Common myeloid progenitor, CD34-positive (primary cell): ENCODE data around the gene MTFMT.
"Not testable (repeated sequence)": the region's sequence is repeated elsewhere in the genome, so short reads cannot be mapped to it uniquely, and the experiment has no call there.

Experiments used
- CTCF ChIA-PET: fragments of 350-600 bp; sonication (Branson Sonifier 250); formaldehyde crosslinking; loops from one replicate; lab custom pipeline; 2021; ENCODE audit warnings: antibody characterized with exemption; lab: Charles Lee
- POLR2A ChIA-PET: fragments of 350-600 bp; sonication (Branson Sonifier 250); formaldehyde crosslinking; loops from one replicate; lab custom pipeline; 2021; ENCODE audit warnings: antibody characterized with exemption; lab: Charles Lee
- DNase-seq, 3 donors: peaks; one replicate each; pipeline versions ENCODE4 v3.0.0 to v3.0.0-alpha.2; 2013
- H3K27ac ChIP-seq, 2 experiments: 1 replicate in 1 of 2; 2 replicates in 1 of 2; pipeline ENCODE4 v1.7.0; 2013; ENCODE audit warnings: inconsistent platforms in 2 of 2, low read length in 2 of 2, mild to moderate bottlenecking in 2 of 2, low read depth in 1 of 2, moderate library complexity in 1 of 2; ENCODE audit not compliant: severe bottlenecking in 2 of 2, insufficient read depth in 1 of 2, poor library complexity in 1 of 2
- H3K27me3 ChIP-seq, 5 experiments: replicated peaks in 2 of 5; 1 replicate in 3 of 5; 2 replicates in 2 of 5; pipeline versions ENCODE4 v1.6.1 to v1.7.0; 2013; ENCODE audit warnings: low read length in 4 of 5, mild to moderate bottlenecking in 2 of 5, moderate library complexity in 2 of 5, inconsistent platforms in 1 of 5; ENCODE audit not compliant: insufficient read depth in 5 of 5, control insufficient read depth in 4 of 5
- H3K36me3 ChIP-seq, 4 experiments: 1 replicate in 2 of 4; 2 replicates in 2 of 4; pipeline versions ENCODE4 v1.6.1 to v1.7.0; 2013; ENCODE audit warnings: low read length in 3 of 4, control low read depth in 1 of 4, mild to moderate bottlenecking in 1 of 4; ENCODE audit not compliant: control insufficient read depth in 4 of 4, insufficient read depth in 4 of 4
- H3K4me1 ChIP-seq, 4 experiments: 1 replicate in 3 of 4; 2 replicates in 1 of 4; pipeline versions ENCODE4 v1.6.1 to v1.7.1; 2013; ENCODE audit warnings: low read length in 3 of 4, mild to moderate bottlenecking in 3 of 4, control low read depth in 1 of 4, inconsistent platforms in 1 of 4, moderate library complexity in 1 of 4; ENCODE audit not compliant: control insufficient read depth in 4 of 4, insufficient read depth in 4 of 4; ENCODE audit errors: control extremely low read depth in 1 of 4
- H3K4me3 ChIP-seq, 7 experiments: 1 replicate in 4 of 7; 2 replicates in 3 of 7; pipeline versions ENCODE4 v1.5.1 to v1.7.0; 2013; ENCODE audit warnings: mild to moderate bottlenecking in 7 of 7, low read length in 6 of 7, moderate library complexity in 6 of 7, inconsistent platforms in 2 of 7, low read depth in 2 of 7, control low read depth in 1 of 7; ENCODE audit not compliant: insufficient read depth in 4 of 7, control insufficient read depth in 1 of 7; ENCODE audit errors: extremely low read depth in 1 of 7
- H3K9me3 ChIP-seq, 5 experiments: 1 replicate in 4 of 5; 2 replicates in 1 of 5; pipeline versions ENCODE4 v1.6.1 to v1.7.1; 2013; ENCODE audit warnings: low read length in 4 of 5, mild to moderate bottlenecking in 2 of 5, inconsistent platforms in 1 of 5, low read depth in 1 of 5, moderate library complexity in 1 of 5; ENCODE audit not compliant: control insufficient read depth in 4 of 5, insufficient read depth in 2 of 5; ENCODE audit errors: control extremely low read depth in 1 of 5
- WGBS: methylation state at CpG from one replicate; pipeline ENCODE4 v1.1.5; 2013; ENCODE audit not compliant: insufficient coverage; 5-methylcytosine and 5-hydroxymethylcytosine counted together

The MTFMT gene

DNA sequence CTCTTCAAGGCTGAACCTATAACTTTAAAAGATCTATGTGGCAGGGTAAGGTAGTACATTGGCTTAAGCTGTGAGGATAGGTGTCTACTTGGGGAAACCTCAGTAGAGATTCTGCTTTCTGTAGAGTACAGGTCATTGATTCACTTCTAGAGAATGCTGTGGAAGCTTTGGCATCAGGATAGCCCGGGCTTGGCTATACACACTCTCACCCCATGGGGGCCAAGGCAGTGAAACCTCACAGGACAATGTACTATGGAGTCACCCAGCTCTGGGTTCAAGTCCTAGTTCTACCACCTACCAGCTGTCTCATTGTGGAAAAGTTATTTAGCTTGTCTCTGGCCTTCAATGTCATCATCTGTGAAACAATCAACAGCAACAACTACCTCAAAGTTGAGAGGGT, 9.0 kb downstream of the MTFMT start:
- no peaks in the 10 kb centered on the region for H3K9me3 ChIP-seq
- H3K4me3 ChIP-seq: no peak overlapping the region
- H3K27ac ChIP-seq: no peak overlapping the region
- H3K4me1 ChIP-seq: no peaks in the 10 kb centered on the region
- peaks cover 23 to 56% (median 42%) of the 10 kb centered on the region in 4 experiments for H3K36me3 ChIP-seq
- WGBS: 100% methylated on average over 1 of the region's 1 CpG
- no peaks in the 10 kb centered on the region for H3K27me3 ChIP-seq
- no peak for DNase-seq
- CTCF ChIA-PET: interaction anchor here (1.0 to 1.2 kb wide), 2 partner anchors 24 to 36 kb away, joined by 3 to 4 read pairs; no protein-coding TSS in a partner anchor
- POLR2A ChIA-PET: no interaction called here

DNA sequence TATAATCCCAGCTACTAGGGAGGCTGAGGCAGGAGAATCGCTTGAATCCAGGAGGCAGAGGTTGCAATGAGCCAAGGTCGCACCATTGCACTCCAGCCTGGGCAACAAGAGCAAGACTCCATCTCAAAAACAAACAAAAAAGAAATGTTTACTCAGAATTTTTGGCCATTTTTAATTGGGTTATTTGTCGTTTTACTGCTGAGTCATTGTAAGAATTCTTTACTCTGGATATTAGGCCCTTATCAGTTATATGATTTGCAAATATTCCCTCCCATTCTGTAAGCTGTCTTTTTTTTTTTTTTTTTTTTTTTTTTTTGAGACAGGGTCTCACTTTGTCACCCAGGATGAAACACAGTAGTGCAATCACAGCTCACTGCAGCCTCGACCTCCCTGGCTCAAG, 18.2 kb downstream of the MTFMT start:
- POLR2A ChIA-PET, H3K4me3 ChIP-seq, H3K27me3 ChIP-seq, H3K27ac ChIP-seq, DNase-seq: not testable (repeated sequence)
- H3K36me3 ChIP-seq: peaks cover 18 to 30% (median 24%) of the 10 kb centered on the region in 4 experiments
- WGBS: 50% methylated on average over 2 of the region's 4 CpGs
- CTCF ChIA-PET: interaction anchor here (0.8 to 1.8 kb wide), 3 partner anchors 23 to 53 kb away, joined by 3 read pairs; no protein-coding TSS in a partner anchor
- H3K4me1 ChIP-seq: peaks cover 0 to 15% (median 3%) of the 10 kb centered on the region in 4 experiments
- H3K9me3 ChIP-seq: peaks cover 3 to 14% (median 8%) of the 10 kb centered on the region in 5 experiments

DNA sequence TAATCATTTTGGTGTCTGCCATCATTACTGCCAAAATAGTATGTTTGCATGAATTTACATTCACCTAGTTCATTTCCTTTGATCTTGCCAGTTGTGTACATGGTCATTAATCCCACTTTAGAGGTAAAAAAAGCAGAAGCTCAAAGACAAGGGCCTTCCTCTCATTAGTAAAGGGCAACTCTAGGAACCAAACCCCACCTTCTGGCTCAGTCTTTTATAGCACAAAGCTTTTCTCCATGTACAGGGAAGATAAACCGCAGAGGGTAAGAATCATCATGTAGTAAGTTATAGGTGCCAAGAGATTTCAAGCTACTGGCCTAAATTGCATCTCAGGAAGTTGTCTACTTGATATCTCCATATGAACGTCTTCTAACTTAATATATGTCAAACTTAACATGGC, 20.5 kb downstream of the MTFMT start:
- Histone ChIP-seq H3K27me3 (no peaks in the 10 kb centered on the region), H3K36me3 (peaks cover 9 to 22% (median 12%) of the 10 kb centered on the region in 4 experiments), H3K4me3 (no peak overlapping the region), H3K9me3 (peaks cover 2 to 12% (median 7%) of the 10 kb centered on the region in 5 experiments), H3K4me1 (peaks cover 0 to 15% (median 3%) of the 10 kb centered on the region in 4 experiments), H3K27ac (no peak overlapping the region)
- ChIA-PET POLR2A (interaction anchor here (1.0 kb wide), 1 partner anchor 23 kb away, joined by 3 read pairs; no protein-coding TSS in a partner anchor), CTCF (interaction anchor here (0.7 to 2.5 kb wide), 17 partner anchors 9 to 324 kb away, joined by 3 to 16 read pairs (median 3); partner anchors contain the start of gene SLC51B)
- DNase-seq: peak; percentile 52 to 74 (median 73)
- 29% methylated on average over 1 of the region's 2 CpGs for WGBS

DNA sequence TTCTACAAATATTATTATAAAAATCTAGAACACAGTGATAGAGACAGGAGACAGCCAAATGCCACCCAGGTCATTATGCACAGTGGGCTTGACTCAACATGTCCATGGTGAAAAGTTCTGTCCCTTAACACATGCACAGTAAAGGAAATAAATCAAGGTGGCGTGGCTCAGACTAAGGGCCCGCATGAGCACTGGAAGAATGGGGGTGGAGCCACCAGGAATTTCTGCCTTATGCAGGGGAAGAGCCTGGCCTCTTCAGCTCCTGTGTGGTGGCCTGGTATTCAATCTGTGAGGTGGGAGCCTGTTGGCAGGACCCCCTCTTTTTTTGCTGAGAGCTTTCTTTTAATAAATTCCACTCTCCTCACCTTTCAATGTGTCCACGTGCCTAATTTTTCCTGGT, 22.6 kb downstream of the MTFMT start:
- POLR2A ChIA-PET: no interaction called here
- Histone ChIP-seq H3K9me3 (no peaks in the 10 kb centered on the region), H3K27me3 (no peaks in the 10 kb centered on the region), H3K27ac (no peak overlapping the region), H3K4me3 (no peak overlapping the region), H3K36me3 (peaks cover 0 to 12% (median 2%) of the 10 kb centered on the region in 4 experiments), H3K4me1 (peaks cover 0 to 15% (median 3%) of the 10 kb centered on the region in 4 experiments)
- WGBS: 95% methylated on average over 2 of the region's 3 CpGs
- CTCF ChIA-PET: no interaction called here
- no peak for DNase-seq

DNA sequence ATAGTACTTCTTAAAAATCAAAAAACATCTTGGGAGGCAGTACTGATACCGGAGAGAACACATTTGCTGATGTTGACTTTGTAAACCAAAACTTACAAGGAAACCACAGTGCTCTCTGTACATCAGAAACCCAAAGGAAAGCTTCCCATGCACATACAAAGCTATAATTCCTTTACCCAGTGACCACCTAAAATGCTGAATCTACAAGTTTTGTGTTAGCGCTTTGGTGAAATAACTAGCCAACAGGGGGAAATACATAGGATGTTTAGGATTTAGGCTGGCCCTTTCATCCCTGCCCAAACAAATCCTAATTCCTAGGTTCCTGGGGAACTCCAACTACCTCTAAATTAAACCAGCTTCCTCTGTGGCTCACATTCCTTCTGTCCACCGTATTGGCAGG, 24.4 kb downstream of the MTFMT start:
- Histone ChIP-seq H3K4me1 (peaks cover 0 to 7% (median 0%) of the 10 kb centered on the region in 4 experiments), H3K9me3 (no peaks in the 10 kb centered on the region), H3K27me3 (no peaks in the 10 kb centered on the region), H3K27ac (no peak overlapping the region), H3K36me3 (peaks cover 0 to 12% (median 3%) of the 10 kb centered on the region in 4 experiments), H3K4me3 (no peak overlapping the region)
- ChIA-PET POLR2A (interaction anchor here (1.0 kb wide), 1 partner anchor 15 kb away, joined by 3 read pairs; the partner anchor contains the start of gene SPG21), CTCF (interaction anchor here (1.0 to 1.1 kb wide), 2 partner anchors 9 to 44 kb away, joined by 3 read pairs; no protein-coding TSS in a partner anchor)
- WGBS: 94% methylated on average over 3 of the region's 3 CpGs
- no peak for DNase-seq

DNA sequence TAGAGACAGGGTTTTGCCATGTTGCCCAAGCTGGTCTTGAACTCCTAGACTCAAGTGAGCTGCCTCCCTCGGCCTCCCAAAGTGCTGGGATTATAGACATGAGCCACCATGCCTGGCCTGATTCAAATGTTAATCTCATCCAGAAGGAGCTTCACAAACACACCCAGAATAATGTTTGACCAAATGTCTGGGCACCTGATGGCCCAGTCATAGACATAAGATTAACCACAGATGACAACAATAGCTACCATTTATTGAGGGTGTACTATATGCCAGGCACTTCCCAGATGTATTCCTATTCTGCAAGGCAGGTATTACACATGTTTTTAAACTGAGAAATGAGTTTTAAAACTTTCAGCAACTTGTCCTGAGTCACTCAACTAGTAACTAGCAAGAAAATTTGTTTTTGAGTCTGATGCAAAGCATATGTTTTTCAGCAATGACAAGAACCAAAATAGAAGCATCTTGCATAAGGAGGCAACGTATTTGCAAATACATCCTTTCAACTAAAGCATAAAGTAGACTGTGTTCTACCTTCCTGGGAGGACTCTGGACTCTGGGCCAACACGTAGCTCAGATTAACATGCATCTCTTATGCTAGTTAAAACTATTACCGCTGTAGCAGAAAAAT, 31.6 kb downstream of the MTFMT start:
- peaks cover 0 to 3% (median under 1%) of the 10 kb centered on the region in 4 experiments for H3K36me3 ChIP-seq
- WGBS: 100% methylated on average over 4 of the region's 4 CpGs
- no peak for DNase-seq

DNA sequence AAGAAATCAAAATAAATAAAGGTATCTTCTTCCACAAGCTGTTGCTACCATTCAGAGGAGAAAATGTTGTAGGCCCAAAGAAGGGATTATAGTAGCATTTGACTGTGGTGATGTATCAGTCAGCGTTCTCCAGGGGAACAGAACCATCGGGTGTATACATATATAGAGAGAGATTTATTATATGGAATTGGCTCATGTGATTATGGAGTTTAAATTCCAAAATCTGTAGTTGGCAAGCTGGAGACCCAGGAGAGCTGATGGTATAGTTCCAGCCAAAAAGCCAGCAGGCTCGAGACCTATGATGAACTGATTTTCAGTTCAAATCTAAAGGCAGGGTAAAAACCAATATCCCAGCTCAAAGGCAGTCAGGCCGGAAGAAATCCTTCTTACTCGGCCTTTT, 32.4 kb downstream of the MTFMT start:
- Histone ChIP-seq H3K9me3 (no peaks in the 10 kb centered on the region), H3K4me3 (no peak overlapping the region), H3K4me1 (peaks cover 0 to 3% (median 0%) of the 10 kb centered on the region in 4 experiments), H3K36me3 (peaks cover 0 to 3% (median 0%) of the 10 kb centered on the region in 4 experiments), H3K27me3 (no peaks in the 10 kb centered on the region), H3K27ac (no peak overlapping the region)
- ChIA-PET CTCF (interaction anchor here (0.8 to 3.3 kb wide), 3 partner anchors 12 to 56 kb away, joined by 3 to 16 read pairs (median 4); no protein-coding TSS in a partner anchor), POLR2A (interaction anchor here (1.0 kb wide), 1 partner anchor 18 kb away, joined by 3 read pairs; no protein-coding TSS in a partner anchor)
- WGBS: 100% methylated on average over 4 of the region's 5 CpGs
- no peak for DNase-seq

More for the DNA sequence above, 31.6 kb downstream of the MTFMT start:
- no peaks in the 10 kb centered on the region for H3K27me3 ChIP-seq
- no peak overlapping the region for H3K27ac ChIP-seq
- ChIA-PET CTCF (interaction anchor here (0.9 to 3.3 kb wide), 4 partner anchors 11 to 64 kb away, joined by 3 to 16 read pairs (median 3); no protein-coding TSS in a partner anchor), POLR2A (no interaction called here)
- no peaks in the 10 kb centered on the region for H3K9me3 ChIP-seq
- H3K4me1 ChIP-seq: peaks cover 0 to 3% (median 0%) of the 10 kb centered on the region in 4 experiments
- H3K4me3 ChIP-seq: no peak overlapping the region
